Glutamatergic neuron (in vitro differentiated cells): Measurements from ENCODE around the gene EPB41L5. TPM values are rescaled to one million over a fixed set of nuclear protein-coding genes. Genes with fewer than 3 reads are reported as not detected.
"Not testable (repeated sequence)": the region's sequence is repeated elsewhere in the genome, so short reads cannot be mapped to it uniquely, and the experiment has no call there.

Experiments
- DNase-seq: peaks from one replicate; pipeline ENCODE4 v3.0.0; 2022
- H3K27ac Mint-ChIP-seq: one replicate; pipeline ENCODE4 v1.8.0; 2020; ENCODE audit warnings: mild to moderate bottlenecking, mixed read lengths, inconsistent platforms; ENCODE audit not compliant: unreplicated experiment
- H3K27me3 Mint-ChIP-seq: one replicate; pipeline ENCODE4 v1.8.0; 2020; ENCODE audit warnings: mild to moderate bottlenecking, moderate library complexity, mixed read lengths, inconsistent platforms; ENCODE audit not compliant: unreplicated experiment
- H3K36me3 Mint-ChIP-seq: one replicate; pipeline ENCODE4 v1.8.0; 2020; ENCODE audit warnings: mild to moderate bottlenecking, mixed read lengths, inconsistent platforms; ENCODE audit not compliant: unreplicated experiment
- H3K4me1 Mint-ChIP-seq: one replicate; pipeline ENCODE4 v1.8.0; 2020; ENCODE audit warnings: mild to moderate bottlenecking, low read depth, mixed read lengths, inconsistent platforms; ENCODE audit not compliant: unreplicated experiment
- H3K4me3 Mint-ChIP-seq: one replicate; pipeline ENCODE4 v1.8.0; 2020; ENCODE audit warnings: mild to moderate bottlenecking, mixed read lengths, inconsistent platforms; ENCODE audit not compliant: unreplicated experiment
- H3K9me3 Mint-ChIP-seq: one replicate; pipeline ENCODE4 v1.8.0; 2020; ENCODE audit warnings: mild to moderate bottlenecking, moderate library complexity, mixed read lengths, inconsistent platforms; ENCODE audit not compliant: unreplicated experiment
- CTCF ChIP-seq: fragments of 200-600 bp; sonication (generic); IDR thresholded peaks from one replicate; pipeline ENCODE4 v1.5.0; 2021; ENCODE audit not compliant: partially characterized antibody, unreplicated experiment
- total RNA-seq: library from RNA; stranded (reverse); fragmentation: NEBNext Ultra II Directional; extraction: Animal tissue kit (Norgen Biotek cat#: 25700); gene quantifications from one replicate; pipeline ENCODE4 v1.2.1, GENCODE V29; 2021; ENCODE audit not compliant: unreplicated experiment

EPB41L5 gene
- total RNA-seq, 1 donor from 2014 or later: 71.7 TPM

- Mint-ChIP-seq H3K27ac (no peak overlapping the region), H3K27me3 (peaks cover 3% of the 10 kb centered on the region), H3K36me3 (peaks cover 38% of the 10 kb centered on the region), H3K4me3 (no peak overlapping the region), H3K9me3 (peaks cover 2% of the 10 kb centered on the region), H3K4me1 (no peaks in the 10 kb centered on the region)
- DNase-seq: no peak
- no peak for TF ChIP-seq CTCF
Measured at GRCh38 chr2:120132190-120132589, 119.3 kb downstream of the EPB41L5 start.

- no peak for TF ChIP-seq CTCF
- Mint-ChIP-seq H3K36me3 (peaks cover 42% of the 10 kb centered on the region), H3K9me3 (peaks cover 2% of the 10 kb centered on the region), H3K27ac (no peak overlapping the region), H3K4me3 (no peak overlapping the region), H3K4me1 (no peaks in the 10 kb centered on the region), H3K27me3 (peaks cover 3% of the 10 kb centered on the region)
- DNase-seq: no peak
Measured at GRCh38 chr2:120132691-120133090, 119.8 kb downstream of the EPB41L5 start.

GRCh38 chr2:120133572-120134244 is 120.8 kb downstream of the EPB41L5 start:
- no peak for TF ChIP-seq CTCF
- no peaks in the 10 kb centered on the region for H3K4me1 Mint-ChIP-seq
- H3K36me3 Mint-ChIP-seq: peaks cover 42% of the 10 kb centered on the region
- H3K4me3 Mint-ChIP-seq: no peak overlapping the region
- peaks cover 3% of the 10 kb centered on the region for H3K27me3 Mint-ChIP-seq
- H3K9me3 Mint-ChIP-seq: peaks cover 2% of the 10 kb centered on the region
- DNase-seq: no peak
- H3K27ac Mint-ChIP-seq: no peak overlapping the region

GRCh38 chr2:120134263-120134662 is 121.4 kb downstream of the EPB41L5 start:
- Mint-ChIP-seq H3K27ac (no peak overlapping the region), H3K9me3 (peaks cover 4% of the 10 kb centered on the region), H3K36me3 (peaks cover 42% of the 10 kb centered on the region), H3K4me1 (no peaks in the 10 kb centered on the region), H3K27me3 (peaks cover 3% of the 10 kb centered on the region), H3K4me3 (no peak overlapping the region)
- no peak for TF ChIP-seq CTCF
- DNase-seq: no peak

- not testable (repeated sequence) for H3K27ac Mint-ChIP-seq, H3K4me1 Mint-ChIP-seq, H3K4me3 Mint-ChIP-seq, DNase-seq, H3K9me3 Mint-ChIP-seq, H3K27me3 Mint-ChIP-seq
- peaks cover 42% of the 10 kb centered on the region for H3K36me3 Mint-ChIP-seq
Measured at GRCh38 chr2:120135013-120135412, 122.1 kb downstream of the EPB41L5 start.
